CD4-positive, alpha-beta T cell (primary cell): ENCODE results near the gene HELT. TPM values are rescaled to one million over a fixed set of nuclear protein-coding genes. Genes with fewer than 3 reads are reported as not detected.

Experiments
- ATAC-seq: fragments of 200-7000 bp; cut with Tn5 transposase; one replicate; pipeline ENCODE4 v1.10.0; 2022; ENCODE audit warnings: mild to moderate bottlenecking; ENCODE audit not compliant: poor library complexity
- CTCF ChIA-PET: fragments of 350-600 bp; sonication (Branson Sonifier 250); formaldehyde crosslinking; loops from one replicate; lab custom pipeline; 2021; ENCODE audit warnings: antibody characterized with exemption, inconsistent platforms; lab: Charles Lee
- POLR2A ChIA-PET: fragments of 350-600 bp; sonication (Branson Sonifier 250); formaldehyde crosslinking; loops from one replicate; lab custom pipeline; 2021; ENCODE audit warnings: antibody characterized with exemption, inconsistent platforms; lab: Charles Lee
- DNase-seq, 14 experiments: peaks; one replicate each; pipeline ENCODE4 v3.0.0-alpha.2; 2013 to 2020; ENCODE audit warnings: mixed read lengths in 2 of 14
- H3K27ac ChIP-seq, 2 donors: one replicate each; pipeline versions ENCODE4 v1.5.1 to v1.7.0; 2013; ENCODE audit warnings: low read length in 2 of 2, low read depth in 1 of 2, mild to moderate bottlenecking in 1 of 2
- H3K27me3 ChIP-seq, 2 experiments: 1 replicate in 1 of 2; 2 replicates in 1 of 2; pipeline versions ENCODE4 v1.6.1 to v1.7.0; 2013; ENCODE audit warnings: low read length in 2 of 2, control low read depth in 1 of 2, mild to moderate bottlenecking in 1 of 2, moderate library complexity in 1 of 2; ENCODE audit not compliant: insufficient read depth in 2 of 2, control insufficient read depth in 1 of 2
- H3K36me3 ChIP-seq: one replicate; pipeline ENCODE4 v1.6.1; 2013; ENCODE audit warnings: low read length, control low read depth; ENCODE audit not compliant: insufficient read depth
- H3K4me1 ChIP-seq: one replicate; pipeline ENCODE4 v1.6.1; 2013; ENCODE audit warnings: low read length, control low read depth; ENCODE audit not compliant: insufficient read depth
- H3K4me3 ChIP-seq: one replicate; pipeline ENCODE4 v1.5.1; 2013; ENCODE audit warnings: mild to moderate bottlenecking, low read length, moderate library complexity
- H3K9me3 ChIP-seq, 2 experiments: 1 replicate in 1 of 2; 2 replicates in 1 of 2; pipeline versions ENCODE4 v1.6.1 to v1.7.0; 2013; ENCODE audit warnings: low read length in 2 of 2, mild to moderate bottlenecking in 2 of 2, control low read depth in 1 of 2, moderate library complexity in 1 of 2; ENCODE audit not compliant: control insufficient read depth in 1 of 2, insufficient read depth in 1 of 2
- H3K27ac Mint-ChIP-seq: one replicate; pipeline ENCODE4 v1.8.0; 2020; ENCODE audit warnings: mixed read lengths
- H3K27me3 Mint-ChIP-seq: one replicate; pipeline ENCODE4 v1.8.0; 2021; ENCODE audit warnings: mixed read lengths
- H3K36me3 Mint-ChIP-seq: one replicate; pipeline ENCODE4 v1.8.0; 2021; ENCODE audit warnings: low read depth, mixed read lengths
- H3K4me1 Mint-ChIP-seq: one replicate; pipeline ENCODE4 v1.8.0; 2021; ENCODE audit warnings: low read depth, mixed read lengths
- H3K4me3 Mint-ChIP-seq: one replicate; pipeline ENCODE4 v1.8.0; 2020; ENCODE audit warnings: mild to moderate bottlenecking, mixed read lengths
- H3K9me3 Mint-ChIP-seq: one replicate; pipeline ENCODE4 v1.8.0; 2020; ENCODE audit warnings: mixed read lengths
- CTCF ChIP-seq: fragments of 200-600 bp; IDR thresholded peaks from one replicate; pipeline ENCODE4 v1.8.0; 2022; ENCODE audit warnings: antibody characterized with exemption, mild to moderate bottlenecking
- intact Hi-C, 2 experiments: fragments of 100-400 bp; cut with DNase I in 1 of 2; cut with micrococcal nuclease in 1 of 2; formaldehyde crosslinking; loops; one replicate each; pipeline versions ENCODE4 v1.15.1 to v1.9.0; 2023 to 2025; cut with DNase I, micrococcal nuclease
- total RNA-seq, 174 experiments: library from RNA in 2 of 174; stranded (reverse) in 2 of 174; gene quantifications; one replicate each; pipeline ENCODE4 v1.2.3 and lab custom pipeline; 2021 to 2026

The HELT gene
- total RNA-seq, 2 experiments from 2014 or later: not detected

- H3K36me3 ChIP-seq: no peaks in the 10 kb centered on the region
- intact Hi-C loops: no loop called here
- H3K27ac ChIP-seq: no peak overlapping the region
- H3K27me3 Mint-ChIP-seq: peaks cover 40% of the 10 kb centered on the region
- no peak overlapping the region for H3K4me3 Mint-ChIP-seq
- no peaks in the 10 kb centered on the region for H3K9me3 ChIP-seq
- H3K9me3 Mint-ChIP-seq: no peaks in the 10 kb centered on the region
- H3K4me1 ChIP-seq: no peaks in the 10 kb centered on the region
- TF ChIP-seq CTCF: no peak
- no peaks in the 10 kb centered on the region for H3K36me3 Mint-ChIP-seq
- ATAC-seq: no peak
- ChIA-PET CTCF (no interaction called here), POLR2A (no interaction called here)
- H3K27me3 ChIP-seq: peaks cover 0 to 5% of the 10 kb centered on the region in 2 experiments
- H3K4me1 Mint-ChIP-seq: no peaks in the 10 kb centered on the region
- no peak overlapping the region for H3K4me3 ChIP-seq
- DNase-seq: no peak
- no peak overlapping the region for H3K27ac Mint-ChIP-seq
Observed at GRCh38 chr4:185062606-185063005, 44.3 kb downstream of the HELT start.

- no peak for TF ChIP-seq CTCF
- Mint-ChIP-seq H3K4me1 (no peaks in the 10 kb centered on the region), H3K27me3 (peaks cover 47% of the 10 kb centered on the region), H3K36me3 (no peaks in the 10 kb centered on the region), H3K27ac (no peak overlapping the region), H3K9me3 (no peaks in the 10 kb centered on the region), H3K4me3 (no peak overlapping the region)
- H3K4me1 ChIP-seq: no peaks in the 10 kb centered on the region
- H3K27me3 ChIP-seq: peaks cover 0 to 3% of the 10 kb centered on the region in 2 experiments
- H3K27ac ChIP-seq: no peak overlapping the region
- intact Hi-C loops: no loop called here
- no peaks in the 10 kb centered on the region for H3K36me3 ChIP-seq
- H3K9me3 ChIP-seq: no peaks in the 10 kb centered on the region
- CTCF ChIA-PET: no interaction called here
- ATAC-seq (no peak), DNase-seq (no peak)
- no peak overlapping the region for H3K4me3 ChIP-seq
- POLR2A ChIA-PET: no interaction called here
Observed at GRCh38 chr4:185066179-185066578, 47.9 kb downstream of the HELT start.

- H3K27ac Mint-ChIP-seq: no peak overlapping the region
- POLR2A ChIA-PET: no interaction called here
Observed at GRCh38 chr4:185068837-185069236, 50.5 kb downstream of the HELT start.

More at GRCh38 chr4:185068837-185069236, 50.5 kb downstream of the HELT start:
- Mint-ChIP-seq H3K27me3 (peaks cover 52% of the 10 kb centered on the region), H3K4me1 (no peaks in the 10 kb centered on the region), H3K36me3 (no peaks in the 10 kb centered on the region), H3K4me3 (no peak overlapping the region), H3K9me3 (no peaks in the 10 kb centered on the region)
- Histone ChIP-seq H3K36me3 (no peaks in the 10 kb centered on the region), H3K4me3 (no peak overlapping the region), H3K9me3 (no peaks in the 10 kb centered on the region), H3K27me3 (peaks cover 0 to 6% of the 10 kb centered on the region in 2 experiments), H3K27ac (no peak overlapping the region), H3K4me1 (no peaks in the 10 kb centered on the region)
- intact Hi-C loops: no loop called here
- CTCF ChIA-PET: no interaction called here
- DNase-seq (no peak), ATAC-seq (no peak)
- no peak for TF ChIP-seq CTCF

Other genes starting within 250 kb of the HELT start
- gene ACSL1, start 192.5 kb upstream of the HELT start, total RNA-seq: 10 to 100 TPM; 12.4 to 12.5 TPM
- 1 to 10 TPM; 4.1 TPM for gene SLC25A4, start 124.8 kb downstream of the HELT start, total RNA-seq
- gene CFAP97, start 185.5 kb downstream of the HELT start, total RNA-seq: 10 to 100 TPM; 24.5 to 26.6 TPM
- gene SNX25, start 191.1 kb downstream of the HELT start, total RNA-seq: 1 to 10 TPM; 7.9 to 9.1 TPM